ENCODE results near the gene STK39. TPM values are rescaled to one million over a fixed set of nuclear protein-coding genes. Genes with fewer than 3 reads are reported as not detected.

Gene STK39
- total RNA-seq, 4 donors from 2014 or later: 17.4 to 27.6 (median 20.6) TPM

GRCh38 chr2:168156661-168157060 lies 90.7 kb downstream of the STK39 start:
- Histone ChIP-seq H3K27ac (peak overlapping the region in 1 of 4 donors; percentile 74), H3K27me3 (no peaks in the 10 kb centered on the region), H3K9me3 (no peaks in the 10 kb centered on the region), H3K4me1 (peaks cover 4 to 53% (median 10%) of the 10 kb centered on the region in 3 donors), H3K4me3 (no peak overlapping the region), H3K36me3 (no peaks in the 10 kb centered on the region)
- 45 to 61% methylated on average over 5 of the region's 5 CpGs for WGBS, 2 donors
- DNase-seq: no peak
- intact Hi-C loops (cut with DNase I): no loop called here
- TF ChIP-seq CTCF (IDR thresholded peaks at IDR 0.05) (no peak), POLR2A (IDR thresholded peaks at IDR 0.05) (no peak)

GRCh38 chr2:168155680-168156079 lies 91.7 kb downstream of the STK39 start:
- no peak for DNase-seq
- H3K9me3 ChIP-seq: no peaks in the 10 kb centered on the region
- no peak for TF ChIP-seq CTCF (IDR thresholded peaks at IDR 0.05)
- no peak for TF ChIP-seq POLR2A (IDR thresholded peaks at IDR 0.05)
- H3K27ac ChIP-seq: peak overlapping the region in 1 of 4 donors; percentile 74
- no peaks in the 10 kb centered on the region for H3K36me3 ChIP-seq
- no peaks in the 10 kb centered on the region for H3K27me3 ChIP-seq
- intact Hi-C loops (cut with DNase I): no loop called here
- 88 to 95% methylated on average over 2 of the region's 2 CpGs for WGBS, 2 donors
- H3K4me3 ChIP-seq: no peak overlapping the region
- peaks cover 4 to 53% (median 10%) of the 10 kb centered on the region in 3 donors for H3K4me1 ChIP-seq

- intact Hi-C loops (cut with DNase I): no loop called here
- H3K9me3 ChIP-seq: no peaks in the 10 kb centered on the region
- H3K36me3 ChIP-seq: peaks cover 0 to 2% (median 0%) of the 10 kb centered on the region in 3 donors
- TF ChIP-seq POLR2A (IDR thresholded peaks at IDR 0.05): no peak
- no peak for TF ChIP-seq CTCF (IDR thresholded peaks at IDR 0.05)
- H3K4me3 ChIP-seq: no peak overlapping the region
- H3K27me3 ChIP-seq: no peaks in the 10 kb centered on the region
- peaks cover 4 to 51% (median 10%) of the 10 kb centered on the region in 3 donors for H3K4me1 ChIP-seq
- no peak for DNase-seq
- WGBS, 2 donors: 66 to 67% methylated on average over 3 of the region's 3 CpGs
- H3K27ac ChIP-seq: peak overlapping the region in 1 of 4 donors; percentile 74
These were observed 92.3 kb downstream of the STK39 start for GRCh38 chr2:168155046-168155445.

GRCh38 chr2:168152902-168153530 lies 94.4 kb downstream of the STK39 start:
- intact Hi-C loops (cut with DNase I): no loop called here
- Histone ChIP-seq H3K27ac (no peak overlapping the region), H3K27me3 (no peaks in the 10 kb centered on the region), H3K4me1 (peaks cover 5 to 48% (median 10%) of the 10 kb centered on the region in 3 donors), H3K4me3 (no peak overlapping the region), H3K36me3 (peaks cover 0 to 7% (median 0%) of the 10 kb centered on the region in 3 donors), H3K9me3 (no peaks in the 10 kb centered on the region)
- no peak for TF ChIP-seq CTCF (IDR thresholded peaks at IDR 0.05)
- no peak for TF ChIP-seq POLR2A (IDR thresholded peaks at IDR 0.05)
- no peak for DNase-seq
- WGBS, 2 donors: 80% methylated on average over 2 of the region's 2 CpGs

- intact Hi-C loops (cut with DNase I): loop anchor here (10.0 kb wide), 1 partner anchor 95 kb away; the partner anchor contains the start of gene STK39
- TF ChIP-seq POLR2A (IDR thresholded peaks at IDR 0.05): no peak
- TF ChIP-seq CTCF (IDR thresholded peaks at IDR 0.05): no peak
- H3K36me3 ChIP-seq: peaks cover 0 to 7% (median 0%) of the 10 kb centered on the region in 3 donors
- no peak overlapping the region for H3K27ac ChIP-seq
- H3K27me3 ChIP-seq: no peaks in the 10 kb centered on the region
- peaks cover 4 to 48% (median 12%) of the 10 kb centered on the region in 3 donors for H3K4me1 ChIP-seq
- H3K4me3 ChIP-seq: no peak overlapping the region
- no peak for DNase-seq
- 82 to 92% methylated on average over 6 of the region's 6 CpGs for WGBS, 2 donors
- H3K9me3 ChIP-seq: no peaks in the 10 kb centered on the region
These were observed 97.4 kb downstream of the STK39 start for GRCh38 chr2:168149986-168150385.
